Common myeloid progenitor, CD34-positive (primary cell): ENCODE data around the gene DLEC1.

Source experiments
- CTCF ChIA-PET: fragments of 350-600 bp; sonication (Branson Sonifier 250); formaldehyde crosslinking; loops from one replicate; lab custom pipeline; 2021; ENCODE audit warnings: antibody characterized with exemption; lab: Charles Lee
- POLR2A ChIA-PET: fragments of 350-600 bp; sonication (Branson Sonifier 250); formaldehyde crosslinking; loops from one replicate; lab custom pipeline; 2021; ENCODE audit warnings: antibody characterized with exemption; lab: Charles Lee
- DNase-seq, 3 donors: peaks; one replicate each; pipeline versions ENCODE4 v3.0.0 to v3.0.0-alpha.2; 2013
- H3K27ac ChIP-seq, 2 experiments: 1 replicate in 1 of 2; 2 replicates in 1 of 2; pipeline ENCODE4 v1.7.0; 2013; ENCODE audit warnings: inconsistent platforms in 2 of 2, low read length in 2 of 2, mild to moderate bottlenecking in 2 of 2, low read depth in 1 of 2, moderate library complexity in 1 of 2; ENCODE audit not compliant: severe bottlenecking in 2 of 2, insufficient read depth in 1 of 2, poor library complexity in 1 of 2
- H3K27me3 ChIP-seq, 5 experiments: replicated peaks in 2 of 5; 1 replicate in 3 of 5; 2 replicates in 2 of 5; pipeline versions ENCODE4 v1.6.1 to v1.7.0; 2013; ENCODE audit warnings: low read length in 4 of 5, mild to moderate bottlenecking in 2 of 5, moderate library complexity in 2 of 5, inconsistent platforms in 1 of 5; ENCODE audit not compliant: insufficient read depth in 5 of 5, control insufficient read depth in 4 of 5
- H3K36me3 ChIP-seq, 4 experiments: 1 replicate in 2 of 4; 2 replicates in 2 of 4; pipeline versions ENCODE4 v1.6.1 to v1.7.0; 2013; ENCODE audit warnings: low read length in 3 of 4, control low read depth in 1 of 4, mild to moderate bottlenecking in 1 of 4; ENCODE audit not compliant: control insufficient read depth in 4 of 4, insufficient read depth in 4 of 4
- H3K4me1 ChIP-seq, 4 experiments: 1 replicate in 3 of 4; 2 replicates in 1 of 4; pipeline versions ENCODE4 v1.6.1 to v1.7.1; 2013; ENCODE audit warnings: low read length in 3 of 4, mild to moderate bottlenecking in 3 of 4, control low read depth in 1 of 4, inconsistent platforms in 1 of 4, moderate library complexity in 1 of 4; ENCODE audit not compliant: control insufficient read depth in 4 of 4, insufficient read depth in 4 of 4; ENCODE audit errors: control extremely low read depth in 1 of 4
- H3K4me3 ChIP-seq, 7 experiments: 1 replicate in 4 of 7; 2 replicates in 3 of 7; pipeline versions ENCODE4 v1.5.1 to v1.7.0; 2013; ENCODE audit warnings: mild to moderate bottlenecking in 7 of 7, low read length in 6 of 7, moderate library complexity in 6 of 7, inconsistent platforms in 2 of 7, low read depth in 2 of 7, control low read depth in 1 of 7; ENCODE audit not compliant: insufficient read depth in 4 of 7, control insufficient read depth in 1 of 7; ENCODE audit errors: extremely low read depth in 1 of 7
- H3K9me3 ChIP-seq, 5 experiments: 1 replicate in 4 of 5; 2 replicates in 1 of 5; pipeline versions ENCODE4 v1.6.1 to v1.7.1; 2013; ENCODE audit warnings: low read length in 4 of 5, mild to moderate bottlenecking in 2 of 5, inconsistent platforms in 1 of 5, low read depth in 1 of 5, moderate library complexity in 1 of 5; ENCODE audit not compliant: control insufficient read depth in 4 of 5, insufficient read depth in 2 of 5; ENCODE audit errors: control extremely low read depth in 1 of 5
- WGBS: methylation state at CpG from one replicate; pipeline ENCODE4 v1.1.5; 2013; ENCODE audit not compliant: insufficient coverage; 5-methylcytosine and 5-hydroxymethylcytosine counted together

The DLEC1 gene

GRCh38 chr3:38009807-38010591 lies 29.0 kb upstream of the DLEC1 start:
- no peak for DNase-seq
- no peaks in the 10 kb centered on the region for H3K4me1 ChIP-seq
- no peaks in the 10 kb centered on the region for H3K9me3 ChIP-seq
- POLR2A ChIA-PET, result no interaction called here
- H3K27me3 ChIP-seq, result no peaks in the 10 kb centered on the region
- peaks cover 10 to 39% (median 25%) of the 10 kb centered on the region in 4 experiments for H3K36me3 ChIP-seq
- H3K27ac ChIP-seq, result no peak overlapping the region
- WGBS, result 96% methylated on average over 23 of the region's 27 CpGs
- H3K4me3 ChIP-seq, result no peak overlapping the region
- CTCF ChIA-PET, result interaction anchor here (1.2 kb wide), 1 partner anchor 35 kb away, joined by 3 read pairs; no protein-coding TSS in a partner anchor

GRCh38 chr3:38011111-38011510 lies 27.9 kb upstream of the DLEC1 start:
- CTCF ChIA-PET, result no interaction called here
- Histone ChIP-seq H3K36me3 (peaks cover 11 to 39% (median 22%) of the 10 kb centered on the region in 4 experiments), H3K27me3 (no peaks in the 10 kb centered on the region), H3K4me3 (no peak overlapping the region), H3K9me3 (peaks cover 0 to 3% (median 0%) of the 10 kb centered on the region in 5 experiments), H3K27ac (no peak overlapping the region), H3K4me1 (no peaks in the 10 kb centered on the region)
- POLR2A ChIA-PET, result no interaction called here
- no peak for DNase-seq
- 98% methylated on average over 21 of the region's 21 CpGs for WGBS

- DNase-seq, result no peak
- CTCF ChIA-PET, result interaction anchor here (0.9 to 2.2 kb wide), 5 partner anchors 10 to 18 kb away, joined by 3 to 6 read pairs (median 5); no protein-coding TSS in a partner anchor
- Histone ChIP-seq H3K27me3 (no peaks in the 10 kb centered on the region), H3K27ac (no peak overlapping the region), H3K9me3 (peaks cover 0 to 7% (median 3%) of the 10 kb centered on the region in 5 experiments), H3K4me1 (no peaks in the 10 kb centered on the region), H3K36me3 (peaks cover 3 to 26% (median 7%) of the 10 kb centered on the region in 4 experiments), H3K4me3 (no peak overlapping the region)
- POLR2A ChIA-PET, result interaction anchor here (0.5 kb wide), 1 partner anchor 9 kb away, joined by 3 read pairs; no protein-coding TSS in a partner anchor
- 100% methylated on average over 1 of the region's 3 CpGs for WGBS
Observed at GRCh38 chr3:38015485-38015884, 23.5 kb upstream of the DLEC1 start.

DNA sequence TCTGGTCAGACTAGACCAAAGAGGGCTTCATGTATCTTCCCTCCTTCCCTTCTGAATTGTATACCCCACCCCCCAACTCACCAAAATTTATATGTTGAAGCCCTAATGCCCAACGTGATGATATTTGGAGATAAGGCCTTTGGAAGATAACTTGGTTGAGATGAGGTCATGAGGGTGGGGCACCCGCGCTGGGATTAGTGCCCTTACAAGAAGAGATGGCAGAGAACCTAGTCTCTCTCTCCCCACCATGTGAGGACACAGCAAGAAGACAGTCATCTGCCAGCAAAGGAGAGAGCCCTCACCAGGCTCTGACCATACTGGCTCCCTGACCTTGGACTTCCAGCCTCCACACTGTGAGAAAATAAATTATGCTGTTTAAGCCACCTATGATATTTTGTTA lies 23.0 kb upstream of the DLEC1 start:
- 93% methylated on average over 2 of the region's 3 CpGs for WGBS
- Histone ChIP-seq H3K9me3 (peaks cover 0 to 7% (median 3%) of the 10 kb centered on the region in 5 experiments), H3K27ac (no peak overlapping the region), H3K36me3 (peaks cover 3 to 26% (median 7%) of the 10 kb centered on the region in 4 experiments), H3K27me3 (no peaks in the 10 kb centered on the region), H3K4me1 (no peaks in the 10 kb centered on the region), H3K4me3 (no peak overlapping the region)
- ChIA-PET POLR2A (interaction anchor here (0.5 kb wide), 1 partner anchor 9 kb away, joined by 3 read pairs; no protein-coding TSS in a partner anchor), CTCF (interaction anchor here (0.9 to 1.9 kb wide), 4 partner anchors 11 to 19 kb away, joined by 3 to 6 read pairs (median 4); no protein-coding TSS in a partner anchor)
- no peak for DNase-seq

DNA sequence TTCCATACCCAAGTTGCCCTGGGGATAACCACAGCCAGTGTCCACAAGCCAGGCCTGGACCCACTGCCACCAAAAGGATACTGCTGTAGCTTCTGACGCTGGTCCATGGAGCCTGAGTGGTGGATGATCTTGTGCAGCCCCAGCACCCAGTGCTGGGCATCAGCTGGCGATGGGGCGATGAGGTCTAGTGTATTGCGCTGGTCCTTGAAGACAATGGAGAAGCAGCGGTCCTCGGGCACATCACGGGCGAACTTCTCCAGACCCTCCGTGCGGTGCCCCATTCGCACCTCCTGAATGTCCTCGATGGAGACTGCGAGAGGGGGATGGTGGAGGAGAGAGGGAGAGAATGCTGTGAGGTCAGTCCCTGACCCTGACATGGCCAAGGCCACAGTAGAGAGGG lies 22.6 kb upstream of the DLEC1 start:
- Histone ChIP-seq H3K4me1 (no peaks in the 10 kb centered on the region), H3K9me3 (peaks cover 0 to 7% (median 3%) of the 10 kb centered on the region in 5 experiments), H3K27me3 (no peaks in the 10 kb centered on the region), H3K27ac (no peak overlapping the region), H3K36me3 (peaks cover 3 to 26% (median 7%) of the 10 kb centered on the region in 4 experiments), H3K4me3 (no peak overlapping the region)
- ChIA-PET POLR2A (no interaction called here), CTCF (interaction anchor here (1.4 to 1.9 kb wide), 2 partner anchors 13 to 19 kb away, joined by 3 to 6 read pairs; no protein-coding TSS in a partner anchor)
- 100% methylated on average over 13 of the region's 13 CpGs for WGBS
- no peak for DNase-seq

DNA sequence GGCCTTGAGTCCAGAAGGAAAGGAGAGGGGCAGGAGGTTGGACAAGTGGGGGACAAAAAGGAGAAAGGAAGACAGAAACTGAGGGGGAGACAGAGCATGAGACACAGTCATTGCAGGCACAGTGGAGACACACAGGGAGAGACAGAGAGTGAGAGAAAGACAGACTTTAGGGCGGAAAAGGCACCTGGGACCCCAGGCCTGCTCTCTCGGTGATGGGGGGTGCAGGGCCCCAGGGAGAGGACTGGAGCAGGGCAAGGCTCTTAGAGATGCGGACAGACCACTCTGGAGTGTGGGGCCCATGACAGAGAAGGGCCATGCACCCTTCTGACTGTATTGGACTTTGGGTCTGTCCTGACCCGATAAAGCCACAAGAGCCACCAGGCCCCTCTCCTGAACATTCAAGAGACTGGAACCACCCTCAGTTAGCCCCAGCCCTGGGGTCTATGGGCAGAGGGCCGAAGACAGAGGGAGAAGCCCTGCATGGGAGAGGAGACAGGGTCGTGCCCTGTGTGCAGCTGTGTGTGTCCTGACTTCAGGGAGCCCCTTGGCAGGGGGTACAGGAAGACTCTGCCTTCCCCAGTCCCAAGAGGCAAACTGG lies 22.1 kb upstream of the DLEC1 start:
- no peak overlapping the region for H3K27ac ChIP-seq
- H3K9me3 ChIP-seq, result peaks cover 0 to 7% (median 3%) of the 10 kb centered on the region in 5 experiments
- no peaks in the 10 kb centered on the region for H3K27me3 ChIP-seq
- 75% methylated on average over 6 of the region's 6 CpGs for WGBS
- no peak for DNase-seq
- ChIA-PET CTCF (interaction anchor here (1.4 to 1.9 kb wide), 2 partner anchors 13 to 20 kb away, joined by 3 to 6 read pairs; no protein-coding TSS in a partner anchor), POLR2A (no interaction called here)
- H3K36me3 ChIP-seq, result peaks cover 3 to 26% (median 7%) of the 10 kb centered on the region in 4 experiments
- no peak overlapping the region for H3K4me3 ChIP-seq
- H3K4me1 ChIP-seq, result no peaks in the 10 kb centered on the region
